Activated gamma-delta T cell treated with Interleukin-2 at 50 U/mL for 16 hours (primary cell): ENCODE results near the gene NPTX1.
A peak's percentile ranks its signal among the peaks of the same experiment; 100 is the strongest.

ENCODE experiments used
- DNase-seq: peaks from one replicate; pipeline ENCODE4 v3.0.0-alpha.2; 2020

NPTX1 gene

GRCh38 chr17:80442764-80443163 is 33.6 kb downstream of the NPTX1 start:
- DNase-seq: no peak

- DNase-seq: no peak
Observed at GRCh38 chr17:80442323-80442659, 34.1 kb downstream of the NPTX1 start.

- DNase-seq: no peak
Observed at GRCh38 chr17:80441598-80442322, 34.6 kb downstream of the NPTX1 start.

- peak; percentile 44 for DNase-seq
Observed at GRCh38 chr17:80441133-80441578, 35.3 kb downstream of the NPTX1 start.

- no peak for DNase-seq
Observed at GRCh38 chr17:80439499-80439898, 36.9 kb downstream of the NPTX1 start.

- DNase-seq: no peak
Observed at GRCh38 chr17:80438806-80439205, 37.6 kb downstream of the NPTX1 start.

- DNase-seq: no peak
Observed at GRCh38 chr17:80437532-80437931, 38.9 kb downstream of the NPTX1 start.

- no peak for DNase-seq
Observed at GRCh38 chr17:80433916-80434666, 42.3 kb downstream of the NPTX1 start.

GRCh38 chr17:80432961-80433550 is 43.4 kb downstream of the NPTX1 start:
- no peak for DNase-seq

GRCh38 chr17:80432350-80432955 is 44.0 kb downstream of the NPTX1 start:
- DNase-seq: no peak

- no peak for DNase-seq
Observed at GRCh38 chr17:80431246-80432195, 44.9 kb downstream of the NPTX1 start.

GRCh38 chr17:80430446-80431245 is 45.8 kb downstream of the NPTX1 start:
- DNase-seq: no peak

GRCh38 chr17:80429356-80430275 is 46.8 kb downstream of the NPTX1 start:
- DNase-seq: no peak

- DNase-seq: no peak
Observed at GRCh38 chr17:80428796-80429195, 47.6 kb downstream of the NPTX1 start.

GRCh38 chr17:80428363-80428762 is 48.0 kb downstream of the NPTX1 start:
- no peak for DNase-seq

- DNase-seq: no peak
Observed at GRCh38 chr17:80427366-80428282, 48.8 kb downstream of the NPTX1 start.

GRCh38 chr17:80426671-80427326 is 49.6 kb downstream of the NPTX1 start:
- peak; percentile 85 for DNase-seq

GRCh38 chr17:80425835-80426426 is 50.5 kb downstream of the NPTX1 start:
- DNase-seq: no peak
